HG02981 (cell line): ENCODE results near the gene PPFIA1.
"Not testable (repeated sequence)": the region's sequence is repeated elsewhere in the genome, so short reads cannot be mapped to it uniquely, and the experiment has no call there.

Experiments
- ATAC-seq: cut with Tn5 transposase; IDR thresholded peaks from one replicate; pipeline ENCODE4 v1.9.1; 2021; ENCODE audit warnings: mild to moderate bottlenecking, moderate library complexity; ENCODE audit not compliant: unreplicated experiment

Gene PPFIA1

GRCh38 chr11:70292863-70293262, 22.4 kb downstream of the PPFIA1 start:
- ATAC-seq = no peak

GRCh38 chr11:70295166-70295565, 24.7 kb downstream of the PPFIA1 start:
- ATAC-seq = not testable (repeated sequence)

- ATAC-seq = no peak
Observed at GRCh38 chr11:70296681-70297080, 26.2 kb downstream of the PPFIA1 start.

GRCh38 chr11:70297341-70297740, 26.9 kb downstream of the PPFIA1 start:
- no peak for ATAC-seq

GRCh38 chr11:70298243-70298915, 27.9 kb downstream of the PPFIA1 start:
- ATAC-seq = no peak

- no peak for ATAC-seq
Observed at GRCh38 chr11:70299636-70300035, 29.1 kb downstream of the PPFIA1 start.

- no peak for ATAC-seq
Observed at GRCh38 chr11:70301191-70301590, 30.7 kb downstream of the PPFIA1 start.

- ATAC-seq = no peak
Observed at GRCh38 chr11:70301721-70302418, 31.4 kb downstream of the PPFIA1 start.

GRCh38 chr11:70302419-70302752, 31.9 kb downstream of the PPFIA1 start:
- ATAC-seq = no peak

GRCh38 chr11:70303070-70303469, 32.6 kb downstream of the PPFIA1 start:
- ATAC-seq = no peak

- ATAC-seq = no peak
Observed at GRCh38 chr11:70304208-70304603, 33.7 kb downstream of the PPFIA1 start.

GRCh38 chr11:70305501-70305900, 35.0 kb downstream of the PPFIA1 start:
- no peak for ATAC-seq

GRCh38 chr11:70306586-70307033, 36.1 kb downstream of the PPFIA1 start:
- no peak for ATAC-seq

GRCh38 chr11:70307176-70307575, 36.7 kb downstream of the PPFIA1 start:
- no peak for ATAC-seq

- ATAC-seq = no peak
Observed at GRCh38 chr11:70311616-70312015, 41.1 kb downstream of the PPFIA1 start.

- ATAC-seq = no peak
Observed at GRCh38 chr11:70312401-70313357, 42.2 kb downstream of the PPFIA1 start.

- no peak for ATAC-seq
Observed at GRCh38 chr11:70313945-70314344, 43.5 kb downstream of the PPFIA1 start.

- no peak for ATAC-seq
Observed at GRCh38 chr11:70314730-70315129, 44.2 kb downstream of the PPFIA1 start.

GRCh38 chr11:70315716-70316115, 45.2 kb downstream of the PPFIA1 start:
- ATAC-seq = no peak

- ATAC-seq = no peak
Observed at GRCh38 chr11:70317581-70318305, 47.3 kb downstream of the PPFIA1 start.
